ENCODE measurements around the gene HMGN1.

HMGN1 gene

DNA sequence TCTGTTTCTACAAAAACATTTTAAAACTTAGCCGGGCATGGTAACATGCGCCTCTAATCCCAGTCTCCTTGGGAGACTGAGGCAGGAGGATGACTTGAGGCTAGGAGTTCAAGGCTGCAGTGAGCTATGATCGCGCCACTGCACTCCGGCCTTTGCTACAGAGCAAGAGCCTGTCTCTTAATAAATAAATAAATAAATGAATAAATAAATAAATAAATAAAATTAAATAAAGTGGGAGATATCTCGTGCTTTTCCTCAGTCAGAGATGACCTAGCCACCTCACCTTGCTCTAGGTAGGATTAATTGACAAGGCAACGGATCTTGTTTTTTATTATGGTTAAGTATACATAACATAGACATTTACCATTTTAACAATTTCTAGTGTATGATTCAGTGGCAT, 21.2 kb downstream of the HMGN1 start:
- DNase-seq, result no peak

DNA sequence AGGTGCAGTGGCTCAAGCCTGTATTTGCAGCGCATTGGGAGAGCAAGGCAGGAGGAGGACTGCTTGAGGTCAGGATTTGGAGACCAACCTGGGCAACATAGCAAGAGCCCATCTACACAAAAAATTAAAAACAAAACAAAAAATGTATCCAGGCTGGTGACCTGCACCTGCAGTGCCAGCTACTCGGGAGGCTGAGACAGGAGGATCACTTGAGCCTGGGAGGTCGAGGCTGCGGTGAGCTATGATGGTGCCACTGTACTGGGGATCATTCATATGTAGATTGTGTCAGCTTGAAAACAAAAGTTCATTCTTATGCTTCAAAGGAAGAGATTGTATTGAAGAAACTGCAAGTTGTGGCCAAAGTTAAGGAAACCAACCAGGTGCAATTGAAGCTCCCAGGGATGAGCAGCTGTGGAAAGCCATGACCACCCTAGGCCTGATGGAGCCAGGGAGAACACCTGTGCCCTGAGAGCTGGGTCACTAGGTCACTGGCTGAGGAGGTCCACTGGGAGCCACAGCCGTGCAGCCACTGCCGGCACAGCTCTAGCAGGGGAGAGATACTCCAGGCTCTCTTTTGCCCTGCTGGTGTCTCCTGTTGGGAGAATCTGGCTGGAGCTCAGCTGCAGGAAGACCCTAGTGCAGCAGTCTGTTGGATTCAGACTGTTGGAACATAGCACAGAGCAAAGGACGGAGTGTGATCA, 22.1 kb downstream of the HMGN1 start:
- DNase-seq, result no peak

DNA sequence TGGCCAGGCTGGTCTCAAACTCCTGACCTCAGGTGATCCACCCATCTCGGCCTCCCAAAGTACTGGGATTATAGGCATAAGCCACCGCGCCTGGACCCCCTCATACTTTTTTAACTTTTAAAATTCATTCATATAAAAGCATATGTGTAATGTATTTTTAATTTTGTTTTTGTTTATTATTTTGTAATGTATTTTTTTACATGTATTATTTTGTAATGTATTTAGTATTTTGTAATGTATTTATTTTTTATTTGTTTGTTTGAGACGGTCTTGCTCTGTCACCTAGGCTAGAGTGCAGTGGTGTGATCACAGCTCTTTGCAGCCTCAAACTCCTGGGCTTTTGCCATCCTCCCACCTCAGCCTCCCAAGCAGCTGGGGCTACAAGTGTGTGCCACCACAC, 23.4 kb downstream of the HMGN1 start:
- no peak for DNase-seq

DNA sequence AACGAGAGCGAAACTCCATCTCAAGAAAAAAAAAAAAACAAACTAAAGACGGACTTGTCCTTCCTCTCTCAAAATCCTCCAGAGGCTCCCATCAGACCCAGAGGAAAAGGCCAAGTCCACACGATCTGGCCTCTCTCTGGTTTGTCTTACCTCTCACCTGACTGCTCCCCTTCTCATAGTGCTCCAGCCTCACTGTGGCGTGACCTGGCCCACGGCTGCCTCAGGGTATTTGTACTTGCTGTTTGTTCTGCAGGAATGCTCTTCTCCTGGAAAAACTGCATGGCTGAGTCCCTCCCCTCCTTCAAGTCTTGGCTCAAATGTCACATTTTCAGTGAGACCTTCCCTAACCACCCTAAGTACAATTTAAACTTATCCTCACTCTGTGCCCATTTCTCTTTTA, 27.5 kb downstream of the HMGN1 start:
- no peak for DNase-seq

DNA sequence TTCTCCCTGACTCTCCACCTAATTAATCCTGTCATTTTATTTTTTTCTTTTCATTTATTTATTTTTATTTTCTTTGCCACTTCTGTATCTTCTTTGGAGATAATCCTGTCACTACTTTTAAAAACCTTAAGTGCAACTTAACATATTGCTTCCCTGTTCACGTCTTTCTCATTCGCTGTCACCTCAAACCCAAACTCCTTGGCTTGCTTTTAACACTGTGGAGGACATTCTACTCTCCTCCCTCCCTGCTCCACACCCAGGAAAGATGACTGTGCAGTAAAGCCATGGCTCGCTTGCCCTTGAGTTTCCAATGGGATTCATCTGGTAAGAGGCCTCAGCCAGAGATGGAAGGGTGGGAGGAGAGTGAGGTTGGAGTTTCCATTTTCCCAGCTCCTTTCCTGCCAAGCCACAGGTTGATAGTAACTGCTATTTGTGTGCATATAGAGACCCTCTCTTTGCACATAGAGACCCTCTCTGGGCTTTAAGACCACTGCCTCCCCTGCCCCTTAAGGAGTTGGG, 29.0 kb downstream of the HMGN1 start:
- DNase-seq, result no peak

DNA sequence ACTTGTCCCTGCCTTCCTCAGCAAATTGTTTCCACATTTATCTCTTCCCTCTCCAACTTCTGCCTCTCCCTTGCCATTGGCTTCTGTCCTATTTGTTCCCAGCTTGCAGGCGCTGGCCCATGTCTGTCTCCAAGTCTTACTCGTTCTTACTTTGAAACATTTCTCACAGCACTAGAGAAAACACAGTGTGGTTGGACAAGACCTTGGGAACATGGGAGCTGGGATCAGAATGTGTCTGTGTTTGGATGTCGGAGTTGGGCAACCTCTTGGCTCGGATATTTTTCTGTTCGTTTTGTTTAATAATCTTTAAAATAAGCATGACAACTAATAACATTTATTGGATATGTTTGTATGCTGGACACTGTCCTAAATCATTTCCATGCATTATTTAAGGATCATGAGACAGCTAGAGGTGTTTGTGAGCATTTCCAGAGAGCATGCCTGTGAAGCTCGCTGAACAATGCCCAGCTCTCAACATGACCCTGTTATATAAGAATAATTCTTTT, 29.6 kb downstream of the HMGN1 start:
- DNase-seq, result no peak

DNA sequence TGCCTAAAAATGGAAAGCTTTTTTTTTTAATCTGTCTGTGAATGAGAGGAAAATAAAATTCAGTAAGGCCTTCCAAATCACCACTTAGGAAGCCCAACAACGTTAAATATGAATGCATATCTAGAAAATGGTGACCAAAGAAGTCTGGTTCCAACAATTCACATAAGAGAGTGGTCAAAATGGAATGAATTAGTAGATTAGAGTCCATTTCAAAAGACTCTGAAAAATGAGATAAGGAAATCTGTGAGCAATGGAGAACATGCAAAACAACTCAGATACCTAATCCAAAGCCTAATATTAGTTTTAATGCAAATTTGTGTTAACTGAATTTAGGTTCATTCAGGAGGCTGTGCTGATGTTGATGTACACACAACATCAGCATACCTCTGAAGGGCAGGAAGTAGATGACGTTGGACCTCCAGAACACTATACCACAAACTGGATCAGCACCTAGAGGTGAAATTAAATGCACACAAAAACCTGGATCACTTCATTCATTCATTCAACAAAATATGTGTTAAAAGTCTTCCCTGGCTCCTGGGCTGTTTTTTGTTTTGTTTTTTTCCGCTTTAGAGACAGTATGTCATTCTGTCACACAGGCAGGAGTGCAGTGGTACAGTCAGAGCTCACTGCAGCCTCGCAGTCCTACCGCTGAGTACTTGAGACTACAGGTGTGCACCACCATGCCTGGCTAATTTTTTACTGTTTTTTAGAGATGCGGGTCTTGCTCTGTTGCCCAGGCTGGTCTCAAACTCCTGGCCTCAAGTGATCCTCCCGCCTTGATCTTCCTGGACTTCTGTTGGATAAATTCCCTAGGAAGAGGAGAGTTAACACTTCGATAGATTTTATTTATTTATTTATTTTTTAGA, 30.6 kb downstream of the HMGN1 start:
- no peak for DNase-seq

DNA sequence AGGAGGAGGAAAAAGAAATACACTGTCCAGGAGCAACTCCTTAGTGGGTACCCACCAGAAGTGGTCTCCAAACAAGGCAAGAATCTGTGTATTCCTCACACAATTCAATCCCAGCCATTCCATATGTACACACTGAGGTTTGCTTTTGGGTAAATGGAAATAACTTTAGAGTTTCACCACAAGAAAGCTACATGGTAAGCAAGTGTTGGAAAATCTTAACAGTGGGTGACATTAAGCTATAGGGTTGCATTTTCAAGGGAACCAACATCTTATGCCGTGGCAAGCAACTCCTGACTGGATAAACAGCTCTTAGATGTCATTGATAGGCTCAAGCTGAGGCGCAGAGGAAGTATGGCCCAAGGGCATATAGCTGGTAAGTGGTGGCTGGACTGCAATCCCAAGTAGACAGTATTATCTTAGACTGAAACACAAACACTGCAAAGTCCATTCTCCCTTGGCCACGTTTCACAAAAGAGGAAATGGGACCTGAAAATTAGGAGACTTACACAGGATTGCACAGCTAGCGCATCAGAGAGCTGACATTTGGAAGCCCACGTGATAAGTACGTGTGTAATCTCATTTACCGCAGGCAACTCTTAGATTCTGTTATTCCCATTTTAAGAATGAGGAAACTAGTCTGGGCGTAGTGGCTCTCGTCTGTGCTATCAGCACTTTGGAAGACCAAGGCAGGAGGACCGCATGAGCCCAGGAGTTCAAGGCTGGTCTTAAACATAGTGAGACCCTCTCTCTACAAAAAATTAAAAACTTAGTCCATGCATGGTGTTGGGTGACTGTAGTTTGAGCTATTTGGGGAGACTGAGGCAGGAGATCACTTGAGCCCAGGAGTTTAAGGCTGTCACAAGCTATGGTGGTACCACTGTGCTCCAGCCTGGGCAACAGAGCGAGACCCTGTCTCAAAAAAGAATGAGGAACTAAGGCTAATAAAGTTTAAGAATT, 31.5 kb downstream of the HMGN1 start:
- DNase-seq, result no peak

DNA sequence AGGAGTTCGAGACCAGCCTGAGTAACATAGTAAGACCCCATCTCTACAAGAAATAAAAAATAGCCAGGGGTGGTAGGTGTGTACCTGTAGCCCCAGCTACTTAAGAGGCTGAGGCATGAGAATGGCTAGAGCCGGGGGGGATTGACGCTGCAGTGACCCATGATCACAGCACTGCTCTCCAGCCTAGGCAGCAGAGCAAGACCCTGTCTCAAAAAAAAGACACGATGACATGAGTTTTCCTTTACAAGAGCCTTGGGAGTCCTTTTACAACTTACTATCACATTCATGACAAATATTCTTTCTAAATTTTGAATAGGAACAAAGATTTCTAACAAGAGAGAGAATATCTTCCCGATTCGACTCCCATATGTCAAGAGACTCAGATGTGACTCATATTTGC, 32.2 kb downstream of the HMGN1 start:
- no peak for DNase-seq

DNA sequence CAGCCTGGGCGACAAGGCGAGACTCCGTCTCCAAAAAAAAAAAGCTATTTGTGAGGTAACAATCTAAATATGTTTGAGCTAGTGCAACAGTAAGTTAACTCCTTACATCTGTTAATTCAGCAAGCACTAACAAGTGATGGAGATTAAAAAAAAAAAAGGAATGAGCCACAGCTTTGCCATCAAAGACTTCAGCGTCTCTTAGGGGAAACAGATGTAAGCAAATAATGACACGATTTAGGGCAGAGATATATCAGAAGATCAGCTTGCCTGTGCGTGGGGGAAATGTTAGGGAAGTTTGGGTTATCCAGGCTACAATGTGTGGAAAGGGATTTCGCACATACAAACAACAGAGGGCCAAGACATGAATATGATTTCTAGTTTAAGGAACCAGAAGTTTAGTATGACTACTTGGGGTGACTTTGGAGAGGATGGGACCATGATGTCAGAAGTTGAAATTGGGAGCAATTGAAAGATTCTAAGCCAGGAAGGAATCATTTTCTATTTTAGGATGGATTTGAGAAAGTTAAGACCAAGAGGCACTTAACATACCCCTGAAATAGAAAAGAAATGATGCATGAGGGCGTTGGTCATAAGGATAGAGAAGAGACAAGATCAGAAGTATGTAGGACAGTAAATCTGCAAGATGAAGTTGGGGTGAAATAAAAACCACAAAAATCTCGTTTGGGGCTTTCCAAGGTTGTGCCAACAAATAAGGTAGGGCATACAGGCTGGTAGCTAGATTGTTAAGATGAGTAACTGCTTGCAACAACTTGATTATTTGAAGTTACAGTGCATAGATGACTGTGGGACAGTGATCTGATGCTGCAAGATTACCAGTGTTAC, 33.1 kb downstream of the HMGN1 start:
- peak in 1 of 5 donors; percentile 71 for DNase-seq

DNA sequence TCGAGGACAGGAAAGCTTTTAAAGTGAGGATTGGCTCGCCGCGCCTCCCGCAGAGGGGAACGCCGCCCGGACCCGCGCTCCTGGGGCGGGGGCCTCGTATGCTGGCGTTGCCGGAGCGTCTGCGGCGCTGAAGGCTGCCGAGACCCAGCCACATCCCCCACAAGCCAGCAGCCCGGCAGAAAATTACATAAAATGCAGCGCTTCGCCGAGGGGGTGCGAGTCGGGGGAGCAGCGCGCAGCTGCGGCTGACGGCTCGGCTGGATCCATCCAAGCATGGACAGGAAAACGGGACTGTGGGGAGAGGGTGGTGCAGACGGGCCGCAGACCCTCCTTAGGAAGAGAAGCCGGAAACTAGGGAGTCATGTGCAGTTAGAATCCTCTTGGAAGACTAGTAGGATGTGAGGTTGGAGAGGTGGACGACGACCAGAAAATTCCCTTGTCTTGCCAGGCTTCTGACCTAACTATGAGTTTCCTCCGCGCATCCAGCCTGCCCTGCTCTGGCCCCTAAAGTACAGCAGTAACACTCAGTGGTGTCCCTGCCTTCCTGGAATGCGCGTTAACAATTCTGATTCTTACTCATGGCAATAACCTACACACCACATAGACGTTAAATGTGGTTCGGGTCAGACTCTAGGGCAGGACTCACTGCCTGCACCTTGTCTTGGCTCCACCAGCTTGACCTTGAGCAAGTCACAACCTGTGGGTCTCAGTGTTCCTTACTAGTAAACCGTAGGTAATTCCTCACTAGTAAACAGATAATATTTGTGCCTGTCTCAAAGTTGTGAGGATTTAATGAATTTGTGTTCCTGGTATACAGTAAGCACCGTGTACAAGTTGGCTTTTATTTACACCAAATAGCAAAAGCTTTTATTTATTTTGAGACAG, 34.5 kb downstream of the HMGN1 start:
- DNase-seq, result peak in 4 of 5 donors; percentile 12 to 75 (median 36)

DNA sequence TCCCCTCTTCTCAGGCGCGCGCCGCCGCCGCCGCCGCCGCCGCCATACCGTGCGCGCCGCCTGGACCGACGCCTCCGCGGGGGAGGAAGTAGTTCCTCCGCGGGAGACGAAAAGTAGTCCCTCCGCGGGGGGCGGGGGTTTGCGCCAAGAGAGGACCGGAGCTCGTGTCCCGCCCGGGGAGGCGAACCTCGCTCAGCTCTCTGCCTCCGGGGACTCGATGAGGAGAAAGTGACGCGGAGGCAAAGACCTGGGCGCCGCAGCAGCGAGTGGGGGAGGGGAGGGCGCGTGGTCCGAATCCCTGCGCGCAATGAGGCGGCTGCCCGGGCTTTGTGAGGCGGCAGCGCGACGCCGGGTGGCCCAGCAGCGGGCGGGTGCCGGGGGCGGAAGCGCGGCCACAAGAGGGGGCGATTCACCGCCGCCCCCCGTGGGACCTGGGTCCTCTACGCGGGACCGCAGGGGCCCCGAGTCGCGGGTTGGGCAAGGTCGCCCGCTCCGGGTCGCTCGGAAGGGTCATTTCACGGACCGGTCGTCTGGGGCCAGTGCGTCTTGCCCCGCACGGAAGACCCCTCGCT, 35.2 kb downstream of the HMGN1 start, which contains the start of gene BRWD1:
Gene BRWD1 (minus strand): TSS at position 62 of the 572 bp plus-strand sequence. CDS start 141 bp downstream, outside the sequence.
- DNase-seq, result peak; percentile 63 to 83 (median 76)

DNA sequence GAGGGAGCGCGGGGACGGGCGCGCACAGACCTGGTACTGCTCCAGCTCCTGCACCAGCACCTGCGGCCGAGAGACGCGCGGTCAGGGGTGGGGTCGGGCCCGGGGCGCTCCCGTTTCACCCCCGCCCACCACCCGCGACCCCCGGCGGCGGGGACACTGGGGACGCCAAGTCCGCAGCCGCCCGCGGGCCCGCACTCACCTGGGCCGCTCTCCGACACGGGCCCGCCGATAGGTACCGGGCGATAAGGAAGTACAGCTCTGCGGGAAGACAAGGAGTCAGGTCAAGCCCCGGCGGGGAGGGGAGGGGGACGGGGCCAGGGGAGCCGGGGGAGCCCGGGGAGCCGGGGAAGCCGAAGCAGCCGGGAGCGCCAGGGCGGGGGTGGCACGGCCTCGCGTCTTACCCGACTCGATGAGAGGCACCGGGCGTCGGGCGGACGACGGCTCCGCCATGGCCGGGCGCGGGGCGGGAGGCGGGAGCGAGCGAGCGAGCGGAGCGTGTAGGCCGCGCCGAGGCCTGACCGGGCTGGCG, 35.8 kb downstream of the HMGN1 start:
- peak in 4 of 5 donors; percentile 21 to 31 (median 25) for DNase-seq

DNA sequence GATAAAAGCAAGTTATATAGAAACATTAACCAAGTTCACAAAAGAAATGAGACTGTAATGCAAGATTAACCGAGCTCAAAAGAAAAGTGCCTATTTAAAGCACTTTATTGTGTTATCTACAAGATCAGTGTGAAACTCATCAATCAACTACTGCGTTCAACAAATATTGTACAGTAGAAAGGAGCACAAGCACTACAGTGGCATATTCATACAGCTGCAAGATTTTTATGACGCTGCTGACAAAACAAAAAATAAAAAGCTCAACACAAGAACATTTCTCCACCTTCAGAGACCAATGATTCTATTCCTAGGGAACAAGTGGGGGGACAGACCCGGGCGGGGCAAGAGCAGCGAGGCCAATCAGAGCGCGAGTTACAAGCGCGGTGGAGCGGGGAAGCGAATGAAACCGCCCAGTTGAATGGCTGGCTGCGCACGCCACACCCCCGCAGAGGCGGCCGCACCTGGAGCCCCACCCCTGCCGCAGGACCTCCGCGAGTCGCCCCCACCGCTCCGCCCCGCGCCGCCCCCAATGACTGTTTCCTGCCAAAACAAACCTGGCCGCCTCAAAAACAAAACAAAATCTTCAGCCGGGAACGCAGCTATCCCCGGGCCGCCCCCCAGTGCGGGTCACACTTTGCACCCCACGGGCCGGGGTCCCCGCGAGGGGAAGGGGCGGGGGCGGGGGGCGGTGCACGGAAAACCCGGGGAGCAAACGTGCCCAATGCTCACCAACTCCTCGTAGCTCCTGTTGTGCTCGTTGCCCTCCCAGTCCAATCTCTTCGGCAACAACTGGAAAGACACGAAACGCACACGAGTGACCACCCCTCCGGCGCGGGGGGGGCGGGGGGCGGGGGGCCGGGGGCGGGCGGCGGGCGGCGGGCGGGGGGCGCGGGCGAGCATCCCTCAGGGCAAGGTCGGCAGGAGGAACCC, 36.5 kb downstream of the HMGN1 start:
- DNase-seq, result peak; percentile 89 to 95 (median 93)

DNA sequence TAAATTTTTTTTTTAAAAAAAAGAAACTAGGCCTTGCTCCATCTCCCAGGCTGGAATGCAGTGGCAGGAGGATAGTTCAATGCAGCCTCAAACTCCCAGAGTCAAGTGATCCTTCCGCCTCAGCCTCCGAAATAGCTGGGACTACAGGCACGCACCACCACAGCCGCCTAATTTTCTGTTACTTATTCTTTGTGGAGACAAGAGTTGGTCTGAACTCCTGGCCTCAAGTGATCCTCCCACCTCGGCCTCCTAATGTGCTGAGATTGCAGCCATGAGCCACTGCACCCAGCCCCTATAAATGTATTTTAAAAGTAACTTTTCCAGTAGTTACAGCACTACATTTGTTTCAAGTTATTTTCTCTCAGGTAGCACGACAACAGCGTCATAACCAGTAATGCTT, 37.7 kb downstream of the HMGN1 start:
- no peak for DNase-seq

DNA sequence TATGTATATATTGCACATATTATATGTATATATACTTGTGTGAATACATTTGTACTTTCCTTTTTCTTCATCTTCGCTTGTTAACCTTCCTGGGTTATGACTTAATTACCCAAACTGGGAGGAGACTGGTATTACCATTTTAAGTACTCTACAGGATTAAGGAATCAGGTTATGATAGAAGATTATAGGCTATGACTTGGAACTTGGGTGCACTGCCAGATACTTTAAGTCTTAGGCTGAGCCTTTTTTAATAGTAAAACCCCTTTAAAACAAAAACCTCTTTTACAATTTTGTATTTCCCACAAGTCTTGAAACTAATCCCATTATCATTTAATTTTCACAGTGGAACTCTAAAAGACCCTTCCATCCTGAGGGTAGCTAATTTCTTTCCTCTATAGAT, 41.4 kb downstream of the HMGN1 start:
- DNase-seq, result no peak

DNA sequence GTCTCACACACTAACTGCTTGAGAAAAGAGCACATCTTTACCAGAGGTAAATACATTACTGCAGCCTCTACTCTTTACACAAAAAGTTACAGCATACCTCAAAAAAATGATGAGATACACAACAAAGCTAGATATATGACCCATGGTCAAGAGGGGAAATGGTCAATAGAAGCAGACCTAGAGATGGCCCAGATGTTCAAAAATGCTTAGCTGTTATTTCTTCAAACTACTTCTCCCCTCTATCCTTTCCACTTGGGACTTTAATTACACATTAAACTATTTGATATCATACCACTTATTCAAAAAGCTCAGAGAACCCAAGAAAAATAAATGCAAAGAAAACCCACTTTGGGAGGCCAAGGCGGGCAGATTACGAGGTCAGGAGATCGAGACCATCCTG, 48.3 kb downstream of the HMGN1 start:
- DNase-seq, result no peak

DNA sequence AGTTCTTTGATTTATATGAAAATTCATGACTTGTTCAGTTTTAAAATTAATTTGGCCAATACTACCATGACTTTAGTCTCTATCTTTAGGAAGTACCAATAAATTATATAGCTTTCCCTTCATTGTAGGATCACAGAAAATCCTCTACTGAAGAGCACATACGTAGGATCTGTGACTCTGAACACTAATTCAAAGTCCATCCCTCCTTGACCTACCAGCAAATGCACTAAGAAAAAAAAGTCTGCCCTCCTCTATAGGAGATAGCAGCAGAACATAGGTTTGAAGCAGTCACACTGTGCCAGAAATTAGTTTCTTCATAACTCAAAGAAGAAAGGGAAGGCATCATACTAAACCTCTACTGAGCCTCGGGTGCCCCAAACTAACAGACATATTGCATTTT, 52.0 kb downstream of the HMGN1 start:
- no peak for DNase-seq

All from T-helper 1 cell (primary cell).